ENCODE results near the gene GPR78.

DNA sequence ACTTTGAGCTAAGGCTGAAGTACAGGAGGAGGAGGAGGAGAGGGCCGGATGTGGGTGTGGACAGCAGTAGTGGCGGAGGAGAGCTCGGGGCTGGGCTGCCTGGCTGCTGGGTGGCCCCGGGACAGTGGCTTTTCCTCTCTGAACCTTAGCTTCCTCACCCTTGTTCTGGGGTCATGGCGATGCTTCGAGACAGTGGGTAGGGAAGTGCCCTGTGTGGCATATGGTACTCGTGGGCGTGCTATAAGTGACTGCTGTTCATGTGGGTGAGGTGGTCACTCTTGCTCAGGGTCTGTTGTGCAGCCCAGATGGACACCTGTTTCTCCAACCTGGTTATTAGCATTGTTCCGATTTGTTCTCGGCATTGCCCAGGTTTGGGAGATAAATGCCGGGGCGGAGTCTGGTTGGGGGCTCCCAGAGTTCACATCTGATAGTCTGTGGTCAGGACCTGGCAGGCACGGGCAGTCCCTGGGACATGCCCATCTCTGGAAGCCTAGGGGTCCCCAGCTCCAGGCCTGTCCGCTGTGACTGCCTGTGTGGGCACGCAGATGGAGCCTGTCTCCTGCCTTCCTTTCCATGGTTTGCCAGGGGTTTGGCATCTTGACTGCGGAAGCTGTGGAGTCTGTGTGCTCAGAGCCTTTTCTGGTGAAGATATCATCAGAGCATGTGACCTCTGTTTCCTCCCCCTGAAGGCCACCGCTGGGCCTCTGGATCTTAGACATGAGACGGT, 7.4 kb downstream of the GPR78 start:
- TF ChIP-seq RAD21 (IDR thresholded peaks at IDR 0.05; ENCODE audit: low read length) (no peak), FOXM1 (IDR thresholded peaks at IDR 0.05; ENCODE audit: low read depth) (no peak), ELF1 (IDR thresholded peaks at IDR 0.05) (no peak), TCF12 (IDR thresholded peaks at IDR 0.05) (no peak), YY1 (IDR thresholded peaks at IDR 0.05; ENCODE audit: low read depth) (no peak), EZH2phosphoT487 (IDR thresholded peaks at IDR 0.05; ENCODE audit: borderline replicate concordance, low read depth) (no peak)
- TF ChIP-seq, protein P1, sequence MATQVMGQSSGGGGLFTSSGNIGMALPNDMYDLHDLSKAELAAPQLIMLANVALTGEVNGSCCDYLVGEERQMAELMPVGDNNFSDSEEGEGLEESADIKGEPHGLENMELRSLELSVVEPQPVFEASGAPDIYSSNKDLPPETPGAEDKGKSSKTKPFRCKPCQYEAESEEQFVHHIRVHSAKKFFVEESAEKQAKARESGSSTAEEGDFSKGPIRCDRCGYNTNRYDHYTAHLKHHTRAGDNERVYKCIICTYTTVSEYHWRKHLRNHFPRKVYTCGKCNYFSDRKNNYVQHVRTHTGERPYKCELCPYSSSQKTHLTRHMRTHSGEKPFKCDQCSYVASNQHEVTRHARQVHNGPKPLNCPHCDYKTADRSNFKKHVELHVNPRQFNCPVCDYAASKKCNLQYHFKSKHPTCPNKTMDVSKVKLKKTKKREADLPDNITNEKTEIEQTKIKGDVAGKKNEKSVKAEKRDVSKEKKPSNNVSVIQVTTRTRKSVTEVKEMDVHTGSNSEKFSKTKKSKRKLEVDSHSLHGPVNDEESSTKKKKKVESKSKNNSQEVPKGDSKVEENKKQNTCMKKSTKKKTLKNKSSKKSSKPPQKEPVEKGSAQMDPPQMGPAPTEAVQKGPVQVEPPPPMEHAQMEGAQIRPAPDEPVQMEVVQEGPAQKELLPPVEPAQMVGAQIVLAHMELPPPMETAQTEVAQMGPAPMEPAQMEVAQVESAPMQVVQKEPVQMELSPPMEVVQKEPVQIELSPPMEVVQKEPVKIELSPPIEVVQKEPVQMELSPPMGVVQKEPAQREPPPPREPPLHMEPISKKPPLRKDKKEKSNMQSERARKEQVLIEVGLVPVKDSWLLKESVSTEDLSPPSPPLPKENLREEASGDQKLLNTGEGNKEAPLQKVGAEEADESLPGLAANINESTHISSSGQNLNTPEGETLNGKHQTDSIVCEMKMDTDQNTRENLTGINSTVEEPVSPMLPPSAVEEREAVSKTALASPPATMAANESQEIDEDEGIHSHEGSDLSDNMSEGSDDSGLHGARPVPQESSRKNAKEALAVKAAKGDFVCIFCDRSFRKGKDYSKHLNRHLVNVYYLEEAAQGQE (IDR thresholded peaks at IDR 0.05; ENCODE audit: low read depth, low read length) = no peak
- TF ChIP-seq, protein P2, sequence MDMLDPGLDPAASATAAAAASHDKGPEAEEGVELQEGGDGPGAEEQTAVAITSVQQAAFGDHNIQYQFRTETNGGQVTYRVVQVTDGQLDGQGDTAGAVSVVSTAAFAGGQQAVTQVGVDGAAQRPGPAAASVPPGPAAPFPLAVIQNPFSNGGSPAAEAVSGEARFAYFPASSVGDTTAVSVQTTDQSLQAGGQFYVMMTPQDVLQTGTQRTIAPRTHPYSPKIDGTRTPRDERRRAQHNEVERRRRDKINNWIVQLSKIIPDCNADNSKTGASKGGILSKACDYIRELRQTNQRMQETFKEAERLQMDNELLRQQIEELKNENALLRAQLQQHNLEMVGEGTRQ (IDR thresholded peaks at IDR 0.05; ENCODE audit: borderline replicate concordance, low read depth, low read length) = no peak
- TF ChIP-seq, protein P3, sequence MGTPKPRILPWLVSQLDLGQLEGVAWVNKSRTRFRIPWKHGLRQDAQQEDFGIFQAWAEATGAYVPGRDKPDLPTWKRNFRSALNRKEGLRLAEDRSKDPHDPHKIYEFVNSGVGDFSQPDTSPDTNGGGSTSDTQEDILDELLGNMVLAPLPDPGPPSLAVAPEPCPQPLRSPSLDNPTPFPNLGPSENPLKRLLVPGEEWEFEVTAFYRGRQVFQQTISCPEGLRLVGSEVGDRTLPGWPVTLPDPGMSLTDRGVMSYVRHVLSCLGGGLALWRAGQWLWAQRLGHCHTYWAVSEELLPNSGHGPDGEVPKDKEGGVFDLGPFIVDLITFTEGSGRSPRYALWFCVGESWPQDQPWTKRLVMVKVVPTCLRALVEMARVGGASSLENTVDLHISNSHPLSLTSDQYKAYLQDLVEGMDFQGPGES (IDR thresholded peaks at IDR 0.05; ENCODE audit: low read depth, low read length) = no peak
- TF ChIP-seq, protein P4, sequence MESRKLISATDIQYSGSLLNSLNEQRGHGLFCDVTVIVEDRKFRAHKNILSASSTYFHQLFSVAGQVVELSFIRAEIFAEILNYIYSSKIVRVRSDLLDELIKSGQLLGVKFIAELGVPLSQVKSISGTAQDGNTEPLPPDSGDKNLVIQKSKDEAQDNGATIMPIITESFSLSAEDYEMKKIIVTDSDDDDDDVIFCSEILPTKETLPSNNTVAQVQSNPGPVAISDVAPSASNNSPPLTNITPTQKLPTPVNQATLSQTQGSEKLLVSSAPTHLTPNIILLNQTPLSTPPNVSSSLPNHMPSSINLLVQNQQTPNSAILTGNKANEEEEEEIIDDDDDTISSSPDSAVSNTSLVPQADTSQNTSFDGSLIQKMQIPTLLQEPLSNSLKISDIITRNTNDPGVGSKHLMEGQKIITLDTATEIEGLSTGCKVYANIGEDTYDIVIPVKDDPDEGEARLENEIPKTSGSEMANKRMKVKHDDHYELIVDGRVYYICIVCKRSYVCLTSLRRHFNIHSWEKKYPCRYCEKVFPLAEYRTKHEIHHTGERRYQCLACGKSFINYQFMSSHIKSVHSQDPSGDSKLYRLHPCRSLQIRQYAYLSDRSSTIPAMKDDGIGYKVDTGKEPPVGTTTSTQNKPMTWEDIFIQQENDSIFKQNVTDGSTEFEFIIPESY (IDR thresholded peaks at IDR 0.05; ENCODE audit: borderline replicate concordance, low read depth) = no peak
- TF ChIP-seq, protein P5, sequence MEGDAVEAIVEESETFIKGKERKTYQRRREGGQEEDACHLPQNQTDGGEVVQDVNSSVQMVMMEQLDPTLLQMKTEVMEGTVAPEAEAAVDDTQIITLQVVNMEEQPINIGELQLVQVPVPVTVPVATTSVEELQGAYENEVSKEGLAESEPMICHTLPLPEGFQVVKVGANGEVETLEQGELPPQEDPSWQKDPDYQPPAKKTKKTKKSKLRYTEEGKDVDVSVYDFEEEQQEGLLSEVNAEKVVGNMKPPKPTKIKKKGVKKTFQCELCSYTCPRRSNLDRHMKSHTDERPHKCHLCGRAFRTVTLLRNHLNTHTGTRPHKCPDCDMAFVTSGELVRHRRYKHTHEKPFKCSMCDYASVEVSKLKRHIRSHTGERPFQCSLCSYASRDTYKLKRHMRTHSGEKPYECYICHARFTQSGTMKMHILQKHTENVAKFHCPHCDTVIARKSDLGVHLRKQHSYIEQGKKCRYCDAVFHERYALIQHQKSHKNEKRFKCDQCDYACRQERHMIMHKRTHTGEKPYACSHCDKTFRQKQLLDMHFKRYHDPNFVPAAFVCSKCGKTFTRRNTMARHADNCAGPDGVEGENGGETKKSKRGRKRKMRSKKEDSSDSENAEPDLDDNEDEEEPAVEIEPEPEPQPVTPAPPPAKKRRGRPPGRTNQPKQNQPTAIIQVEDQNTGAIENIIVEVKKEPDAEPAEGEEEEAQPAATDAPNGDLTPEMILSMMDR (IDR thresholded peaks at IDR 0.05) = no peak

Data from SK-N-SH (cell line).